ENCODE data around the gene KRTAP5-1.

Gene KRTAP5-1

GRCh38 chr11:1570896-1571759 is 14.0 kb downstream of the KRTAP5-1 start:
- DNase-seq, result peak; percentile 27

GRCh38 chr11:1570531-1570895 is 14.6 kb downstream of the KRTAP5-1 start:
- no peak for DNase-seq

- no peak for DNase-seq
Measured at GRCh38 chr11:1570001-1570453, 15.1 kb downstream of the KRTAP5-1 start.

- no peak for DNase-seq
Measured at GRCh38 chr11:1569251-1569780, 15.8 kb downstream of the KRTAP5-1 start.

- DNase-seq, result peak; percentile 42
Measured at GRCh38 chr11:1568441-1568911, 16.6 kb downstream of the KRTAP5-1 start.

GRCh38 chr11:1567721-1568100 is 17.4 kb downstream of the KRTAP5-1 start:
- no peak for DNase-seq

- no peak for DNase-seq
Measured at GRCh38 chr11:1567052-1567720, 17.9 kb downstream of the KRTAP5-1 start.

GRCh38 chr11:1566381-1567051 is 18.6 kb downstream of the KRTAP5-1 start:
- DNase-seq, result no peak

GRCh38 chr11:1565904-1566247 is 19.2 kb downstream of the KRTAP5-1 start:
- no peak for DNase-seq

GRCh38 chr11:1565173-1565903 is 19.7 kb downstream of the KRTAP5-1 start:
- no peak for DNase-seq

- peak; percentile 27 for DNase-seq
Measured at GRCh38 chr11:1564535-1565172, 20.4 kb downstream of the KRTAP5-1 start.

GRCh38 chr11:1563697-1564534 is 21.2 kb downstream of the KRTAP5-1 start:
- DNase-seq, result no peak

- DNase-seq, result no peak
Measured at GRCh38 chr11:1563149-1563638, 21.9 kb downstream of the KRTAP5-1 start.

GRCh38 chr11:1562469-1563148 is 22.5 kb downstream of the KRTAP5-1 start:
- no peak for DNase-seq

- no peak for DNase-seq
Measured at GRCh38 chr11:1561955-1562354, 23.1 kb downstream of the KRTAP5-1 start.

- DNase-seq, result no peak
Measured at GRCh38 chr11:1561266-1561665, 23.8 kb downstream of the KRTAP5-1 start.

GRCh38 chr11:1560649-1561251 is 24.3 kb downstream of the KRTAP5-1 start:
- DNase-seq, result no peak

GRCh38 chr11:1560002-1560648 is 25.0 kb downstream of the KRTAP5-1 start:
- no peak for DNase-seq

All from NCI-H2227 treated with DMSO at 0.1 percent for 48 hours (cell line).